ENCODE measurements around the gene CCNE1.

CCNE1 gene

DNA sequence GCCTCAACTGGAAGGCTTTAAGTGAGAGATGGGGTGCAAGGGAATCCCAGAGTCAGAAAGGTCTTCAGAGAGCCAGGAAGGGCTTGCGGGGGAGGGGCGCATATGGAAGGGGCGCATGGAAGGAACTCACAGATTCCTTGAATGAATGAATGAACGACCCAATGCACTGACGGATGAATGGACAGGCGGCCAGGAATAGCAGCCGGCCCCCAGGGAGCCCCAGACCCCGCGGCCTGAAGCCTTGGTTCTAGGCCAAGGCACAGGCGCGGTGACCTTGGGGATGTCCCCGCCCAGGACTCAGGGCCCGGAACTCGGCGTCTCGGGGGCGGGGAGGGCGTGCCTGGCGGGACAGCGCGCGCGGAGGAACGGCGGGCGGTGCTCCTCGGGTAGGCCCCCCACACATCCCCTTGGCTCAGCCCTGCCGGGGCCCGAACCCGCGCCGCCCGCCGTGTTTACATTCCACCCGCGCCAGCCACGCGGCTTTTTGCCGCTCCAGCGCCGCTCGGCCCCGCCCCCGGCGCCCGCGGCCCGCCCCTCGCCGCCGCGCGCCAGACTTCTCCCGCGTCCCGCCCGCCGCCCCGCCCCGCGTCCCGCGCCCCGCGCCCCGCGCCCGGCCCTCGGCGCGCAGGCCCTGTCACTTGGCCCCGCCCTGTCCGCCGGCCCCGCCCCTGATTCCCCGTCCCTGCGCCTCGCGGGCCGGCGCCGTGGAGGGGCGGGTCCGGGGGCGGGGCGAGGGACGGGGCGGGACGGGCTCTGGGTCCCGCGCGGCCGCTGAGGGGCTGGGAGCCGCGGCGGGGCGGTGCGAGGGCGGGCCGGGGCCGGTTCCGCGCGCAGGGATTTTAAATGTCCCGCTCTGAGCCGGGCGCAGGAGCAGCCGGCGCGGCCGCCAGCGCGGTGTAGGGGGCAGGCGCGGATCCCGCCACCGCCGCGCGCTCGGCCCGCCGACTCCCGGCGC is at the start of gene CCNE1:
Gene CCNE1, plus strand, starts transcription at position 867 of the 955 bp plus-strand sequence. CDS start 565 bp downstream, outside the sequence.
- no peak for FAIRE-seq
- peak; percentile 79 for DNase-seq (ENCODE audit: insufficient read length, low spot score)
- TF ChIP-seq, protein P1, sequence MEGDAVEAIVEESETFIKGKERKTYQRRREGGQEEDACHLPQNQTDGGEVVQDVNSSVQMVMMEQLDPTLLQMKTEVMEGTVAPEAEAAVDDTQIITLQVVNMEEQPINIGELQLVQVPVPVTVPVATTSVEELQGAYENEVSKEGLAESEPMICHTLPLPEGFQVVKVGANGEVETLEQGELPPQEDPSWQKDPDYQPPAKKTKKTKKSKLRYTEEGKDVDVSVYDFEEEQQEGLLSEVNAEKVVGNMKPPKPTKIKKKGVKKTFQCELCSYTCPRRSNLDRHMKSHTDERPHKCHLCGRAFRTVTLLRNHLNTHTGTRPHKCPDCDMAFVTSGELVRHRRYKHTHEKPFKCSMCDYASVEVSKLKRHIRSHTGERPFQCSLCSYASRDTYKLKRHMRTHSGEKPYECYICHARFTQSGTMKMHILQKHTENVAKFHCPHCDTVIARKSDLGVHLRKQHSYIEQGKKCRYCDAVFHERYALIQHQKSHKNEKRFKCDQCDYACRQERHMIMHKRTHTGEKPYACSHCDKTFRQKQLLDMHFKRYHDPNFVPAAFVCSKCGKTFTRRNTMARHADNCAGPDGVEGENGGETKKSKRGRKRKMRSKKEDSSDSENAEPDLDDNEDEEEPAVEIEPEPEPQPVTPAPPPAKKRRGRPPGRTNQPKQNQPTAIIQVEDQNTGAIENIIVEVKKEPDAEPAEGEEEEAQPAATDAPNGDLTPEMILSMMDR (IDR thresholded peaks at IDR 0.05; ENCODE audit: insufficient read depth, missing control alignments), result no peak

- TF ChIP-seq, protein P1 (IDR thresholded peaks at IDR 0.05; ENCODE audit: insufficient read depth, missing control alignments), result no peak
- FAIRE-seq (no peak), DNase-seq (ENCODE audit: insufficient read length, low spot score) (no peak)
These were observed 48.6 kb upstream of the CCNE1 start for GRCh38 chr19:29763196-29763595.

DNA sequence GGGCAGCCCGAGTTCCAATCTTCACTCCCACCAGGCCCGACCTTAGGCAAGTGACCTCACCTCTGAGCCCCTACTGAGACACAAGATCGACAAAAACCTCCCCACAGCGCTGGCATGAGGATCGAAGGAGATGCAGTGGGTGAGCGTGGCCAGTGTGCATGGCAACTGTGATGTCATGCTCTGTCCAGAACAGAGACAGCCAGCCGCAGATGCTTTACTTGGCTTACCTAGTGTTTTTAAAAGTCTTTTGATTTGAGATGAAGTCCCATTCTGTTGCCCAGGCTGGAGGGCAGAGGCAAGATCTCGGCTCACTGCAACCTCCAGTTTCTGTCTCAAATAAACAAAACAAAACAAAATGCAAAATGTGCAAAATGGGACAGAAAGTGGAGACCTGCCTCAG is 47.4 kb upstream of the CCNE1 start:
- DNase-seq (ENCODE audit: insufficient read length, low spot score), result no peak
- TF ChIP-seq, protein P1 (IDR thresholded peaks at IDR 0.05; ENCODE audit: insufficient read depth, missing control alignments), result no peak
- FAIRE-seq, result no peak

GRCh38 chr19:29766100-29766499 is 45.7 kb upstream of the CCNE1 start:
- FAIRE-seq (no peak), DNase-seq (ENCODE audit: insufficient read length, low spot score) (no peak)
- TF ChIP-seq, protein P1 (IDR thresholded peaks at IDR 0.05; ENCODE audit: insufficient read depth, missing control alignments), result no peak

- TF ChIP-seq, protein P1 (IDR thresholded peaks at IDR 0.05; ENCODE audit: insufficient read depth, missing control alignments), result no peak
- no peak for DNase-seq (ENCODE audit: insufficient read length, low spot score)
- FAIRE-seq, result no peak
These were observed 44.6 kb upstream of the CCNE1 start for GRCh38 chr19:29767039-29767735.

DNA sequence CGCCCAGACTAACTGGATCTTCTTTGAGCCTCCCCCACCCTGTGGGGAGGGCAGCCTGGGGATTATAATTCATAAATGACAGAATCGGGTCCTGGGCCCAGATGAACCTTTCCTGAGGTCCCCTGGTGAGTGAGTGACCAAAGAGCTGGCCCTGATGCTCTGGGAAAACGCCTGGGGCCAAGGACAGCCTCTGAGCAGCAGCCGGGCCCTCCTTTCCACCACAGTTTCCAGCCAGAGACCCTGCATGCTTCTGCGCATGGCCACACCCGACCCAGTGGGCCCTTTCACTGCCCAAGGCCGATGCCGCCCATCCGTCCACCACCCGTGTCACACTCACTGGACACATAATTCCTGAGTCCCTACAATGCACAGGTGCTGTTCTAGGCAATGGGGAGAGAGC is 43.6 kb upstream of the CCNE1 start:
- no peak for DNase-seq (ENCODE audit: insufficient read length, low spot score)
- TF ChIP-seq, protein P1 (IDR thresholded peaks at IDR 0.05; ENCODE audit: insufficient read depth, missing control alignments), result no peak
- FAIRE-seq, result no peak

All from D721Med (cell line).